SK-N-SH (cell line): Measurements from ENCODE around the gene GJA3. TPM values are rescaled to one million over a fixed set of nuclear protein-coding genes. Genes with fewer than 3 reads are reported as not detected.
A peak's percentile ranks its signal among the peaks of the same experiment; 100 is the strongest.

Experiments used
- CTCF ChIA-PET: fragments of 300-600, 350-600 bp; formaldehyde crosslinking; extraction: SDS; loops from one replicate; lab custom pipeline; 2021; lab: Yijun Ruan, JAX
- POLR2A ChIA-PET: fragments of 350-600 bp; sonication (Branson Sonifier 250); formaldehyde crosslinking; extraction: SDS; loops from one replicate; lab custom pipeline; 2020; ENCODE audit warnings: antibody characterized with exemption, inconsistent platforms; lab: Yijun Ruan, JAX
- DNase-seq: peaks from one replicate; pipeline ENCODE4 v3.0.0; 2012
- H2AFZ ChIP-seq: fragments of 200-600 bp; sonication (generic); 2 replicates; pipeline ENCODE4 v1.8.1; 2016; ENCODE audit warnings: antibody characterized with exemption, mild to moderate bottlenecking, low read depth
- H3F3A ChIP-seq: fragments of 200-600 bp; sonication (generic); replicated peaks from 2 replicates; pipeline ENCODE3; 2016; ENCODE audit warnings: antibody characterized with exemption, mild to moderate bottlenecking; ENCODE audit not compliant: insufficient read depth
- H3K27ac ChIP-seq, 2 experiments: fragments of 200-500 bp in 1 of 2; fragments of 200-600 bp in 1 of 2; sonication (Bioruptor generic) in 1 of 2; sonication (generic), shearing (Covaris generic) in 1 of 2; 2 replicates each; pipeline versions ENCODE4 v1.5.1 to v1.6.1; 2014 to 2016; ENCODE audit warnings: low read depth in 2 of 2, inconsistent platforms in 1 of 2, low read length in 1 of 2, mild to moderate bottlenecking in 1 of 2, mixed read lengths in 1 of 2
- H3K27me3 ChIP-seq: fragments of 200-600 bp; sonication (generic), shearing (Covaris generic); 2 replicates; pipeline ENCODE4 v1.6.1; 2016; ENCODE audit warnings: mixed run types; ENCODE audit not compliant: insufficient read depth
- H3K36me3 ChIP-seq, 2 experiments: fragments of 200-500 bp in 1 of 2; fragments of 200-600 bp in 1 of 2; sonication (Bioruptor generic) in 1 of 2; sonication (generic) in 1 of 2; replicated peaks in 1 of 2; 2 replicates each; pipeline versions ENCODE3 to v1.5.1; 2014 to 2016; ENCODE audit warnings: low read length in 1 of 2, mild to moderate bottlenecking in 1 of 2; ENCODE audit not compliant: insufficient read depth in 2 of 2, control insufficient read depth in 1 of 2
- H3K4me1 ChIP-seq, 2 experiments: fragments of 200-500 bp in 1 of 2; fragments of 200-600 bp in 1 of 2; sonication (Bioruptor generic) in 1 of 2; sonication (generic), shearing (Covaris generic) in 1 of 2; 2 replicates each; pipeline versions ENCODE4 v1.5.1 to v1.6.1; 2014 to 2016; ENCODE audit warnings: low read depth in 1 of 2, low read length in 1 of 2, mixed run types in 1 of 2; ENCODE audit not compliant: insufficient read depth in 2 of 2, control insufficient read depth in 1 of 2
- H3K4me2 ChIP-seq: fragments of 200-600 bp; sonication (generic), shearing (Covaris generic); 2 replicates; pipeline ENCODE4 v1.6.1; 2017; ENCODE audit warnings: mixed run types
- H3K4me3 ChIP-seq, 2 experiments: fragments of 200-500 bp in 1 of 2; fragments of 200-600 bp in 1 of 2; sonication (Bioruptor generic) in 1 of 2; sonication (generic), shearing (Covaris generic) in 1 of 2; 2 replicates each; pipeline versions ENCODE4 v1.5.1 to v1.8.1; 2014 to 2016; ENCODE audit warnings: low read depth in 2 of 2, inconsistent platforms in 1 of 2, low read length in 1 of 2, mild to moderate bottlenecking in 1 of 2, mixed read lengths in 1 of 2, moderate library complexity in 1 of 2
- H3K79me2 ChIP-seq: fragments of 200-600 bp; sonication (generic); 2 replicates; pipeline ENCODE4 v1.8.1; 2017; ENCODE audit warnings: mild to moderate bottlenecking; ENCODE audit not compliant: insufficient read depth
- H3K9ac ChIP-seq: fragments of 200-600 bp; sonication (generic); 2 replicates; pipeline ENCODE4 v1.6.1; 2017; ENCODE audit warnings: mixed run types
- H3K9me2 ChIP-seq: fragments of 200-600 bp; sonication (generic); 2 replicates; pipeline ENCODE4 v1.6.1; 2017; ENCODE audit warnings: mixed run types
- H3K9me3 ChIP-seq: fragments of 200-600 bp; sonication (generic); 2 replicates; pipeline ENCODE4 v1.6.1; 2017; ENCODE audit warnings: mixed run types, mild to moderate bottlenecking, moderate library complexity
- H4K20me1 ChIP-seq: fragments of 200-600 bp; sonication (generic); 2 replicates; pipeline ENCODE4 v1.6.1; 2017; ENCODE audit warnings: mild to moderate bottlenecking, mixed run types; ENCODE audit not compliant: insufficient read depth
- CHD2 ChIP-seq: fragments of 150-350 bp; IDR thresholded peaks from 2 replicates; pipeline ENCODE4 v1.6.1; 2018; ENCODE audit warnings: low read length; ENCODE audit not compliant: partially characterized antibody
- ELF1 ChIP-seq: IDR thresholded peaks from 2 replicates; pipeline ENCODE4 v1.4.0; 2012
- FOXM1 ChIP-seq: IDR thresholded peaks from 2 replicates; pipeline ENCODE4 v1.4.0; 2012; ENCODE audit warnings: low read depth, mild to moderate bottlenecking
- NFIC ChIP-seq: IDR thresholded peaks from 2 replicates; pipeline ENCODE4 v1.4.0; 2012; ENCODE audit warnings: borderline replicate concordance
- PBX3 ChIP-seq: IDR thresholded peaks from 2 replicates; pipeline ENCODE4; 2012
- RAD21 ChIP-seq: IDR thresholded peaks from 2 replicates; pipeline ENCODE4 v1.6.1; 2012; ENCODE audit warnings: mild to moderate bottlenecking, low read length
- RFX5 ChIP-seq: IDR thresholded peaks from 2 replicates; pipeline ENCODE4 v1.6.1; 2012; ENCODE audit warnings: mild to moderate bottlenecking, improper control_type of control experiment, low read length
- RXRA ChIP-seq: IDR thresholded peaks from 2 replicates; pipeline ENCODE4 v1.4.0; 2012; ENCODE audit warnings: low read depth, mild to moderate bottlenecking, borderline replicate concordance
- TCF12 ChIP-seq: IDR thresholded peaks from 2 replicates; pipeline ENCODE4 v1.4.0; 2012
- WGBS: methylation state at CpG from one replicate; pipeline ENCODE4 v1.1.6; 2017; ENCODE audit warnings: low lambda C conversion rate; 5-methylcytosine and 5-hydroxymethylcytosine counted together
- polyA plus RNA-seq, 3 experiments: library from polyadenylated mRNA; depleted of rRNA; stranded (reverse); fragments of >200 nt; gene quantifications; 2 replicates each; pipeline ENCODE4 v1.2.3, GENCODE V29; 2012
- TF ChIP-seq, protein P1 (sequence below): IDR thresholded peaks from 2 replicates; pipeline ENCODE4 v1.4.0; 2012; ENCODE audit warnings: low read depth, borderline replicate concordance
- TF ChIP-seq, protein P2 (sequence below): fragments of 200-600 bp; sonication (generic); IDR thresholded peaks from 2 replicates; pipeline ENCODE4 v1.6.1; 2017; ENCODE audit warnings: antibody characterized with exemption, mild to moderate bottlenecking, moderate library complexity
- TF ChIP-seq, protein P3 (sequence below): IDR thresholded peaks from 2 replicates; pipeline ENCODE4 v1.4.0; 2012; ENCODE audit warnings: low read depth, borderline replicate concordance
- TF ChIP-seq, protein P4 (sequence below): IDR thresholded peaks from 2 replicates; pipeline ENCODE4 v1.4.0; 2012; ENCODE audit warnings: low read depth

The GJA3 gene
- polyA plus RNA-seq, 1 of the 3 experiments (the other 2 are of a cell fraction) = not detected

- Histone ChIP-seq H3K9me2 (no peaks in the 10 kb centered on the region), H2AFZ (no peak overlapping the region), H3K9ac (no peak overlapping the region), H3K36me3 (no peaks in the 10 kb centered on the region), H4K20me1 (no peaks in the 10 kb centered on the region), H3K4me1 (peaks cover 0 to 6% of the 10 kb centered on the region in 2 experiments; a peak in 1 of 4 replicates), H3K79me2 (no peaks in the 10 kb centered on the region), H3K4me3 (no peak overlapping the region; a peak in 1 of 4 replicates), H3F3A (no peaks in the 10 kb centered on the region), H3K27me3 (peaks cover 86% of the 10 kb centered on the region), H3K27ac (no peak overlapping the region), H3K4me2 (peak overlapping the region; percentile 19), H3K9me3 (no peaks in the 10 kb centered on the region)
- ChIA-PET CTCF (interaction anchor here (1.1 to 3.3 kb wide), 4 partner anchors 13 to 55 kb away, joined by 3 to 14 read pairs (median 4); partner anchors contain the start of gene GJA3), POLR2A (no interaction called here)
- 24% methylated on average over 11 of the region's 14 CpGs for WGBS
- TF ChIP-seq PBX3 (no peak), RFX5 (no peak), RXRA (no peak), RAD21 (no peak), CHD2 (no peak)
- TF ChIP-seq, protein P1, sequence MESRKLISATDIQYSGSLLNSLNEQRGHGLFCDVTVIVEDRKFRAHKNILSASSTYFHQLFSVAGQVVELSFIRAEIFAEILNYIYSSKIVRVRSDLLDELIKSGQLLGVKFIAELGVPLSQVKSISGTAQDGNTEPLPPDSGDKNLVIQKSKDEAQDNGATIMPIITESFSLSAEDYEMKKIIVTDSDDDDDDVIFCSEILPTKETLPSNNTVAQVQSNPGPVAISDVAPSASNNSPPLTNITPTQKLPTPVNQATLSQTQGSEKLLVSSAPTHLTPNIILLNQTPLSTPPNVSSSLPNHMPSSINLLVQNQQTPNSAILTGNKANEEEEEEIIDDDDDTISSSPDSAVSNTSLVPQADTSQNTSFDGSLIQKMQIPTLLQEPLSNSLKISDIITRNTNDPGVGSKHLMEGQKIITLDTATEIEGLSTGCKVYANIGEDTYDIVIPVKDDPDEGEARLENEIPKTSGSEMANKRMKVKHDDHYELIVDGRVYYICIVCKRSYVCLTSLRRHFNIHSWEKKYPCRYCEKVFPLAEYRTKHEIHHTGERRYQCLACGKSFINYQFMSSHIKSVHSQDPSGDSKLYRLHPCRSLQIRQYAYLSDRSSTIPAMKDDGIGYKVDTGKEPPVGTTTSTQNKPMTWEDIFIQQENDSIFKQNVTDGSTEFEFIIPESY = no peak
- TF ChIP-seq, protein P2, sequence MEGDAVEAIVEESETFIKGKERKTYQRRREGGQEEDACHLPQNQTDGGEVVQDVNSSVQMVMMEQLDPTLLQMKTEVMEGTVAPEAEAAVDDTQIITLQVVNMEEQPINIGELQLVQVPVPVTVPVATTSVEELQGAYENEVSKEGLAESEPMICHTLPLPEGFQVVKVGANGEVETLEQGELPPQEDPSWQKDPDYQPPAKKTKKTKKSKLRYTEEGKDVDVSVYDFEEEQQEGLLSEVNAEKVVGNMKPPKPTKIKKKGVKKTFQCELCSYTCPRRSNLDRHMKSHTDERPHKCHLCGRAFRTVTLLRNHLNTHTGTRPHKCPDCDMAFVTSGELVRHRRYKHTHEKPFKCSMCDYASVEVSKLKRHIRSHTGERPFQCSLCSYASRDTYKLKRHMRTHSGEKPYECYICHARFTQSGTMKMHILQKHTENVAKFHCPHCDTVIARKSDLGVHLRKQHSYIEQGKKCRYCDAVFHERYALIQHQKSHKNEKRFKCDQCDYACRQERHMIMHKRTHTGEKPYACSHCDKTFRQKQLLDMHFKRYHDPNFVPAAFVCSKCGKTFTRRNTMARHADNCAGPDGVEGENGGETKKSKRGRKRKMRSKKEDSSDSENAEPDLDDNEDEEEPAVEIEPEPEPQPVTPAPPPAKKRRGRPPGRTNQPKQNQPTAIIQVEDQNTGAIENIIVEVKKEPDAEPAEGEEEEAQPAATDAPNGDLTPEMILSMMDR = no peak
- TF ChIP-seq, protein P3, sequence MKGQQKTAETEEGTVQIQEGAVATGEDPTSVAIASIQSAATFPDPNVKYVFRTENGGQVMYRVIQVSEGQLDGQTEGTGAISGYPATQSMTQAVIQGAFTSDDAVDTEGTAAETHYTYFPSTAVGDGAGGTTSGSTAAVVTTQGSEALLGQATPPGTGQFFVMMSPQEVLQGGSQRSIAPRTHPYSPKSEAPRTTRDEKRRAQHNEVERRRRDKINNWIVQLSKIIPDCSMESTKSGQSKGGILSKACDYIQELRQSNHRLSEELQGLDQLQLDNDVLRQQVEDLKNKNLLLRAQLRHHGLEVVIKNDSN = no peak
- no peak for DNase-seq
Observed at GRCh38 chr13:20141238-20142022, 19.4 kb downstream of the GJA3 start.

DNA sequence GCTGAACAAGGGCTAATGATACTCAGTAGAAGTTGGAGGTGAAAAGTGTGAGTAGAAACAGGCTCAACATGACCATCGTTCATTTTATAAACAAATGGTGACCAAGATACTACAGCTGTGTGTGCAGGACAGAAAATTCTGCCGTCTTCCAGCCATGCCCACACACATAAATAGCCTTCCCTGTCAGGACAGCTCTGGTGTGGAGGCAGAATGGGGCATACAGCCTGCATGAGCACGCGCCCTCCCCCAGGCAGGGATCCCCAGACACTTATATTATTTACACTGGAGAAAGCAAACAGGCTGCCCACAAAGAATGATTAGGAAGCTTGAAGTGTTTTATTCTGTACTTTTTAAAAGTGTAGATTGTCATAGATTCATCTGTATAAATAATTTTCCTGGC lies 20.4 kb downstream of the GJA3 start:
- Histone ChIP-seq H3K79me2 (no peaks in the 10 kb centered on the region), H3K27ac (no peak overlapping the region), H3K36me3 (no peaks in the 10 kb centered on the region), H3F3A (no peaks in the 10 kb centered on the region), H4K20me1 (no peaks in the 10 kb centered on the region), H3K27me3 (peaks cover 77% of the 10 kb centered on the region), H2AFZ (no peak overlapping the region), H3K4me1 (peaks cover 0 to 6% of the 10 kb centered on the region in 2 experiments; a peak in 1 of 4 replicates), H3K4me2 (no peak overlapping the region), H3K9ac (no peak overlapping the region), H3K9me2 (no peaks in the 10 kb centered on the region), H3K9me3 (no peaks in the 10 kb centered on the region), H3K4me3 (no peak overlapping the region)
- 30% methylated on average over 4 of the region's 4 CpGs for WGBS
- CTCF ChIA-PET = interaction anchor here (0.9 to 1.2 kb wide), 2 partner anchors 13 to 56 kb away, joined by 3 to 4 read pairs; no protein-coding TSS in a partner anchor
- POLR2A ChIA-PET = no interaction called here
- DNase-seq = no peak
- TF ChIP-seq, protein P4, sequence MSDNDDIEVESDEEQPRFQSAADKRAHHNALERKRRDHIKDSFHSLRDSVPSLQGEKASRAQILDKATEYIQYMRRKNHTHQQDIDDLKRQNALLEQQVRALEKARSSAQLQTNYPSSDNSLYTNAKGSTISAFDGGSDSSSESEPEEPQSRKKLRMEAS = no peak
- TF ChIP-seq, protein P1 = no peak
- TF ChIP-seq TCF12 (no peak), NFIC (no peak), FOXM1 (no peak), CHD2 (no peak), ELF1 (no peak)
- TF ChIP-seq, protein P2 = no peak
